HG03378 (cell line): ENCODE results near the gene GCN1.
"Not testable (repeated sequence)": the region's sequence is repeated elsewhere in the genome, so short reads cannot be mapped to it uniquely, and the experiment has no call there.

Source experiments
- ATAC-seq: cut with Tn5 transposase; IDR thresholded peaks from one replicate; pipeline ENCODE4 v1.9.1; 2021; ENCODE audit warnings: mild to moderate bottlenecking, moderate library complexity; ENCODE audit not compliant: unreplicated experiment

Gene GCN1

DNA sequence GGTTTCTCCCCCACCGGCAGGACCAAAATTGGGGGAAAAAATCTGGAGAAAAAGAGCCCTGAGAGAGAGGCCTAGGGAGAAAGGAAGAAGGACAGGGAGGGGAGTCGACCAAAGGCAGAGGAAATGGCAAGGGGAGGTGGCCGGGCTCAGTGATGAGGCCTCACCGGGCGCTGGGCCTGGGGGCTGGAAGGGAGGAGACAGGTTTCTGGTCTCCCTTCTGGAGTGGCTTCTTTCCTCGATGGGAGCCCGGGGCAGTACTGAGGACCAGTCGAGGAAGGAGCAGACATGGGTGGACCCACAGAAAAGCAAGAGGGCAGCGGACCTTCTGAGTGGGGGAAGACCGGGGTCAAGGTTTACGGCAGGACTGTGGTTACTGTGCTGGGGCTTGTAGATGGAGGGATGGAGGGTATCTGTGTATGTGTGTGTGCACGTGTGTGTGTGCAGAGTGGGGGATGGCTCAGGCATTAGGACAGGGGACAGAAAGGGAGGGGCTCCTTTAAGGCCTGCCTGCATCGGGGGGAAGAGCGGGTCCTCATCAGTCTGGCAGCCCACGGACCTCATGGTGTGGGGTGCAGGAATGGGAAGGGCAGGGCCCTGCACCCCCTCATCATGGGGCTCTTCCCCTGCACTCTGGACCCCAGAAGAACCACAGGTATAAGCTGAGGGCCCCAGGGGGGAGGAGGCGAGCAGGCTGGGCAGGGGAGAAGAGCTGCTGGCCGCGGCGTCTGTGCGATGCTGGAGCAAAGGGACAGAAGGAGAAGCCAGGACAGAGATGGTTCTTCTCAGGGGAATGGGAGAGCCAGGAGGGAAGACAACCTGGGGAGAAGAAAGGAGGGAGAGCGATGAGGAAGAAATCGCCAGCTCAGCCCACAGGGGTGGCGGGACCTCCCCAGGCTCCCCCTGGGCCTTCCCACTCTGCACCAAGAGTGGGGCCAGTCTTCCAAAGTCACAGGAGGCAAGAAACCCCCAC is 21.5 kb upstream of the GCN1 start:
- ATAC-seq, result no peak

DNA sequence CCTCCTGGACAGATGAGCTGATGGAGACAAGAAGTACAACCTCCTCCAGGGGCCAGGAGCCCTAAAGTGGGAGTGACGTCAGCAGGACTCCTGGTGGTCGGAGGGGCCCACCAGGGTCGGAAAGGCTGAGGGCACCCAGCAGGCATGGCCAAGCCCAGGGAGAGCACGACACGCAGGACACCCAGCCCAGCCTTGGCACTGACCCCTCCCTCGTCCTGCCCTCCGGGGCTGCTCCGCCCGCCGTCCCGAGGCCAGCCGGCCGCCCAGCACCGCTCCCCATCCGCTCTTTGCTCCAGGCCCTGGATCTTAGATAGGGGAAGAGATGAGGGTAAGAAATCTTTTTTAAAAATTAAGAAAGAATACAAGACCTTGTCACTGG is 20.8 kb upstream of the GCN1 start:
- no peak for ATAC-seq

- no peak for ATAC-seq
Measured at GRCh38 chr12:120214626-120215356, 20.3 kb upstream of the GCN1 start.

DNA sequence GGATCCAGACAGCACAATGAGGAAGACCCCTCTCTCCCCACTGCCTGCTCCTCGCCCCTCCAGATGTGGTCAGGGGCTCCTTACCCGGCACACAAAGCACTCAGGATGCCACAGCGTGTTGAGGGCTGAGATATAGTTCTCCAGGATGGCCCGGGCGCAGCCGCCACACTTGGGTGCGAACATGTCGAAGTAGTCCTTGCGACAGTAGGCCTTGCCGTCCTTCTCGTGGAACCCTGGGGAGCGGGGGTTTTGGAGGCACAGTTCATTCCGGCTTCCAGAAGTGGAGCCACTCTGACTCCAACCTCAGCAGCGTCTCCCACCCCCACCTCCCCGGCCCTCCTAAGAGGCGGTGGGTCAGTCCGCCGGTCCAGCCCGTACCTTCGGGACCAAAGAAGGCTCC is 19.2 kb upstream of the GCN1 start:
- ATAC-seq, result no peak

DNA sequence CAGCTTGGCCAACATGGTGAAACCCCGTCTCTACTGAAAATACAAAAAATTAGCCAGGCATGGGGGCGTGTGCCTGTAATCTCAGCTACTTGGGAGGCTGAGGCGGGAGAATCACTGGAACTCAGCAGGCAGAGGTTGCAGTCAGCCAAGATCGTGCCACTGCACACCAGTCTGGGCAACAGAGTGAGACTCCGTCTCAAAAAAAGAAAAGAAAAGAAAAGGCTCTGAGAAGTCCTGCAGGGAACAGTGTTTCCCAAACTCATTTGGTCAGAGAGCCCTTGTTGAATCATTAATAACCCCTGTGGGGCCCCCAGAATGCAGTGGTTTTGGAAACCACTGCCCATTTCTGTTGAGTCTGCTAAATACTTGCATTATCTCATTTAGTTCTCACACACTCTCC is 18.7 kb upstream of the GCN1 start:
- ATAC-seq, result not testable (repeated sequence)

GRCh38 chr12:120212301-120212700 is 17.8 kb upstream of the GCN1 start:
- no peak for ATAC-seq

DNA sequence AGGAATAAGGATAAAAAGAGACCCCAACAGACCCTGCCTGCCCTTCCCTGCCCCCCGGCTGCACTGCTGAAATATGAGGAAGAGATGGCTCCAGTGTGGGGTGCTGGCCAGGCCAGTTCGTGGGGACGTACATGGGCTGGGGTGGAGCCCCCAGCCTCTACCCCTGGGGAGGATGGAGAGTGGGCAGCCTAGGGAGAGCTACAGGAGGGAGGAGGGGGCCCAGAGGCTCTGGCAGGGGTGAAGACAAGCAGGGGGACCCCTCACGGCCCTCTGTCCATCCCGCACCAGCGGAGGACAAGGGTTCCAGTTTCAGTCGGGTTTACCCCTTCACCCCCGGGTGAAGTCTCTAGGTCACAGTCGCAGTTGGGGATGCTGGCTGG is 17.4 kb upstream of the GCN1 start:
- ATAC-seq, result no peak

- ATAC-seq, result no peak
Measured at GRCh38 chr12:120211243-120211903, 16.9 kb upstream of the GCN1 start.

GRCh38 chr12:120209851-120210250 is 15.3 kb upstream of the GCN1 start:
- no peak for ATAC-seq

DNA sequence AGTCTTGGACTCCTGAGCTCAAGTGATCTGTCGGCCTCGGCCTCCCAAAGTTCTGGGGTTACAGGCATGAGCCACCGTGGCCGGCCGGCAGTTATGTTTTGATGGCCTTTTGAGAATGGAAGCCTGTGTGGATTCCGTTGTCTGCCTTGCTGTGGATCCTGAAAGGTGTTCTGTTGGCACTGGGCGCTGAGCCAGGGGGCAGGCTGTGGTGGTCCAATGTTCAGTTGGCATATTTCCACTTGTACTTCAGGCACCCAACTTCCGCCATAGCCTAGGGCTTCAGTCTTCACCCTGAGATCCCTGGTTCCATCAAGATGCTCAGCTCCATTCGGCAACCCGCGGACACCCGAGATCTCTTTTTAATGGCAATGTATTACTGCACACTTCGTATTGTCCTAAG is 12.7 kb upstream of the GCN1 start:
- ATAC-seq, result no peak

DNA sequence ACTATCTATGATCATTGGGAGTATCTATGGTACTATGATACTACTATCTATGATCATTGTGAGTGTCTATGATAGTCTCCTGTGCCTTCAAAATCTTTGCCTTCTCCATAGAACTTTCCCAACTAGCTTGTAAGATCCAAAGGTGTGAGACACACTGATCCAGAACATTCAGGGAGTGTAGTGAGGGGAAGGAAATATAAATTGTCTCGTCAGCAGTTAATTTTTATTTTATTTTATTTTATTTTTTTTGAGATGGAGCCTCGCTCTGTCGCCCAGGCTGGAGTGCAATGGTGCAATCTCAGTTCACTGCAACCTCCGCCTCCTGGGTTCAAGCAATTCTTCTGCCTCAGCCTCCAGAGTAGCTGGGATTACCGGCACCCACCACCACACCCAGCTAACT is 12.3 kb upstream of the GCN1 start:
- not testable (repeated sequence) for ATAC-seq

GRCh38 chr12:120206228-120206627 is 11.7 kb upstream of the GCN1 start:
- ATAC-seq, result no peak

- no peak for ATAC-seq
Measured at GRCh38 chr12:120204171-120204570, 9.7 kb upstream of the GCN1 start.

GRCh38 chr12:120200364-120200800 is 5.9 kb upstream of the GCN1 start:
- no peak for ATAC-seq

DNA sequence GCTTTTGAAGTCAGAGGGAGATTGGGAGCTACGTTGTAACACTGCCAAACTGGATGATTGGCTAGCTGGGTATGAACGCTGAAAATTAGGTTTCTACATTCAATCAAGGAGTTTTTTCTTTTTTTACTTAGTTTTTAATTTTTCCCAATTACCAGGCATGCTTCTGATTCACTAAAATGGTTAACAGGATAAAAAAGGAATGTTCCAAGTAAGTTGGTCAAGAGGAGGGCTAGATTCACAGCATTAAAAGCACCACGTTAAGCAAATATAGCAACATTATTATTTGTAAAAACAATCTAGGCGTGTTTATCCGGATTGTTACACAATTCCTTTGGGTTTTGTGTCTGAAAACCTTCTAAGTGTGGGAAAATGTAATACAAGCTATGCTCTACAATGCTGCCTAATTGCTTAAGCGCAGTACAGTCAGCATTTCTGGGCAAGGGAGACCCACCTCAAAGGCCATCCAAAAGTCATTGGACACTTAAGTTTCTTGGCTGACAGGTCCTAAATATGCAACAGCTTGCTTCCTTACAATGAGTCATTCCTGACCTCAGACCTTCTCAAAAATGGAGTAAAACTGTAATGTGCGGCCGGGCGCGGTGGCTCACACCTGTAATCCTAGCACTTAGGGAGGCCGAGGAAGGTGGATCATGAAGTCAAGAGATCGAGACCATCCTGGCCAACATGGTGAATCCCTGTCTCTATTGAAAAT is 5.2 kb upstream of the GCN1 start:
- ATAC-seq, result no peak

GRCh38 chr12:120199025-120199424 is 4.5 kb upstream of the GCN1 start:
- no peak for ATAC-seq

GRCh38 chr12:120197542-120197887 is 3.0 kb upstream of the GCN1 start:
- ATAC-seq, result no peak

DNA sequence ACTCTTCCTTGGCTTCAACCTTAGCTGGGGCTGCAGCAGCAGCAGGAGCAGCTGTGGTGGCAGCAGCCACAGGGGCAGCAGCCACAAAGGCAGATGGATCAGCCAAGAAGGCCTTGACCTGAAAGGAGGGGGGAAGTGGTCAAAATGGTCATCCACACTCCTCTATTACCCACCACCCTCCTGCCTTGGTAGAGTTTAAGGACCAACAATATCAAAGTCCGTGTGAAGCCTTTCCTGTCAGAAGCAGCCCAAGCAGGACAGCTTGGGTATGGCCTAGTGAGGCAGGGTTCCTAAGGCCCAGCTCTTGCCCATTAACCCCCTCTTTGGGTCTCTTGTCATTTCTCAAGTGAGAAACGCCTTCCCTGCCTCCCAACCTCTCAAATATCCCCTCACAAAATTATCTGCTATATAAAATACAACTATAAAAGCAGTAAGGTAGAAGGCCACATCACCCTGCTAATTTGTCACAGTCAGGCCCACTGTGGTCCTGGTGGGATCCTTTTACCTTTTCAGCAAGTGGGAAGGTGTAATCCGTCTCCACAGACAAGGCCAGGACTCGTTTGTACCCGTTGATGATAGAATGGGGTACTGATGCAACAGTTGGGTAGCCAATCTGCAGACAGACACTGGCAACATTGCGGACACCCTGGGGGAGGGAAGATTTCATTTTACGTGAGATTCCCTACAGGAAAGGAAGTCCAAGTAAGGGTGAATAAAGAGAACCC is 2.5 kb upstream of the GCN1 start:
- not testable (repeated sequence) for ATAC-seq

- no peak for ATAC-seq
Measured at GRCh38 chr12:120196363-120196762, 1.8 kb upstream of the GCN1 start.

DNA sequence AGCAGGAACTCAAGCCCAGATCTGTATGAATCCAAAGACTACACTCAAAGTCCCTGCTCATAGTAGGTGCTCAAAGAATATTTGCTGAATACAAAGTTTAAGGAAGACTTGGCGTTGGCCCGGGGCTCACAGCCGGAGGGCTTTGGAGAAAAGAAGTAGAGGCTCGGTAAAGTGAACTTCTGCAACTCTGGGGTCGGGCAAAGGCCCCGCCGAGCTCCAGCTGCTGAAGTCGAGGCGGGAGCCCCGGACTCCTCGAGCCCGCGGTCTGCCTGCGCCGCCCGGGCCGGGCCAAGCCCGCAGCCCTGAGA is 335 bp downstream of the GCN1 start:
- no peak for ATAC-seq

GRCh38 chr12:120193286-120193685 is 1.2 kb downstream of the GCN1 start:
- ATAC-seq, result not testable (repeated sequence)
